ENCODE measurements around the gene ZNF107. TPM values are rescaled to one million over a fixed set of nuclear protein-coding genes. Genes with fewer than 3 reads are reported as not detected.

Gene ZNF107
- total and polyA plus RNA-seq, 2 of the 13 experiments (the other 11 are each of a cell fraction or from before 2014, with no cell fraction given): 2.5 to 5.4 TPM

DNA sequence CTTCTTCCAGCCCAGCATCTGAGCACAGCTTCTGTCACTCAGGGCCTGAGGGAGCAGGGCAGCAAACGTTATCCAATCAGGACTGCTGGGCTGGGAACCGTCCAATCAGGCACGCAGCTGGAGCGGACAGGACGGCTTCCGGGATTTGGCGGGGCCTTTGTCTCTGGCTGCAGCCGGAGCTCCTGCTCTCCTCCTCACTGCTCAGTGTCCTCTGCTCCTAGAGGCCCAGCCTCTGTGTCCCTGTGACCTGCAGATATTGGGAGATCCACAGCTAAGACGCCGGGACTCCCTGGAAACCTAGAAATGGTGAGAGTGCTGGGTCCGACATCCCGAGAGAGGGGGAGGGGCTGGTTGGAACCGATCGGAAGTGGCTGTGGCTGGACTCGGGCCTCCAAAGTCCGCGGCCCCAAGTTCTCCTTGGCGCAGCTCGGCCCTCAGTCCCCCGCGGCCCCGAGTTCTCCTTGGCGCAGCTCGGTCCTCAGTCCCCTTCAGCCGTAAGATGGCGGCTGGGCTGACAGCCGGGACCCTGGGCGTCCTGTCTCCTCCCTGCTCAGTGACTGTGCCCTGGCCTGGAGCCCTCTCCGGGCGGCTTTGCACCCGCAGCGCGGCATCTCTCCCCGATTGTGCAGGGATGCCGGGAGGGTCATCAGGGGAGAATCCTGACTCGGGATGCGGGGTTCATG lies at the start of gene ZNF107 (continued):
- TF ChIP-seq NAIF1 (CRISPR knock-in tag; IDR thresholded peaks at IDR 0.05; ENCODE audit: borderline replicate concordance) (no peak), ZNF124 (CRISPR knock-in tag; IDR thresholded peaks at IDR 0.05) (no peak), KDM1A (CRISPR knock-in tag; IDR thresholded peaks at IDR 0.05) (no peak), CAMTA2 (CRISPR knock-in tag; IDR thresholded peaks at IDR 0.05; ENCODE audit: borderline replicate concordance) (0 out of 2 replicates have a peak, but pooled peaks have one; percentile 67), ERF (CRISPR knock-in tag; IDR thresholded peaks at IDR 0.05) (no peak), ZNF674 (CRISPR knock-in tag; IDR thresholded peaks at IDR 0.05; ENCODE audit: low read depth) (no peak), ELF3 (CRISPR knock-in tag; IDR thresholded peaks at IDR 0.05) (no peak), ZNF782 (CRISPR knock-in tag; IDR thresholded peaks at IDR 0.05; ENCODE audit: borderline replicate concordance) (no peak), ZNF34 (CRISPR knock-in tag; IDR thresholded peaks at IDR 0.05; ENCODE audit: borderline replicate concordance) (0 out of 2 replicates have a peak, but pooled peaks have one; percentile 67), BRD4 (CRISPR knock-in tag; IDR thresholded peaks at IDR 0.05) (no peak), JARID2 (CRISPR knock-in tag; IDR thresholded peaks at IDR 0.05; ENCODE audit: insufficient replicate concordance) (no peak), BRCA1 (CRISPR knock-in tag; IDR thresholded peaks at IDR 0.05) (no peak), HNRNPUL1 (IDR thresholded peaks at IDR 0.05; ENCODE audit: low read depth, low read length) (no peak), MXI1 (IDR thresholded peaks at IDR 0.05; ENCODE audit: borderline replicate concordance, low read depth, low read length) (peak; percentile 21; the same call in 1 of the 3 replicates), RNF2 (conservative IDR thresholded peaks at IDR 0.05; ENCODE audit: low read depth) (no peak), ZNF720 (CRISPR knock-in tag; IDR thresholded peaks at IDR 0.05) (no peak), FOXO4 (CRISPR knock-in tag; conservative IDR thresholded peaks at IDR 0.05) (no peak), ZNF326 (CRISPR knock-in tag; IDR thresholded peaks at IDR 0.05; ENCODE audit: borderline replicate concordance) (no peak), ZNF343 (CRISPR knock-in tag; IDR thresholded peaks at IDR 0.05) (no peak), POLR2AphosphoS5 (IDR thresholded peaks at IDR 0.05; ENCODE audit: low read depth, low read length) (peak; percentile 76), IKZF4 (CRISPR knock-in tag; IDR thresholded peaks at IDR 0.05; ENCODE audit: borderline replicate concordance, low read depth, not compliant biosample characterization) (no peak), TEAD2 (CRISPR knock-in tag; IDR thresholded peaks at IDR 0.05) (no peak), ZNF775 (CRISPR knock-in tag; IDR thresholded peaks at IDR 0.05; ENCODE audit: borderline replicate concordance) (no peak), ZNF33A (CRISPR knock-in tag; IDR thresholded peaks at IDR 0.05; ENCODE audit: borderline replicate concordance) (no peak), KMT2B (CRISPR knock-in tag; IDR thresholded peaks at IDR 0.05) (peak; percentile 71), XRCC5 (optimal IDR thresholded peaks at IDR 0.05; ENCODE audit: low read length) (peak; percentile 28)
- TF ChIP-seq, protein P1, sequence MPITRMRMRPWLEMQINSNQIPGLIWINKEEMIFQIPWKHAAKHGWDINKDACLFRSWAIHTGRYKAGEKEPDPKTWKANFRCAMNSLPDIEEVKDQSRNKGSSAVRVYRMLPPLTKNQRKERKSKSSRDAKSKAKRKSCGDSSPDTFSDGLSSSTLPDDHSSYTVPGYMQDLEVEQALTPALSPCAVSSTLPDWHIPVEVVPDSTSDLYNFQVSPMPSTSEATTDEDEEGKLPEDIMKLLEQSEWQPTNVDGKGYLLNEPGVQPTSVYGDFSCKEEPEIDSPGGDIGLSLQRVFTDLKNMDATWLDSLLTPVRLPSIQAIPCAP (CRISPR knock-in tag; IDR thresholded peaks at IDR 0.05; ENCODE audit: low read depth): no peak
- TF ChIP-seq, protein P2, sequence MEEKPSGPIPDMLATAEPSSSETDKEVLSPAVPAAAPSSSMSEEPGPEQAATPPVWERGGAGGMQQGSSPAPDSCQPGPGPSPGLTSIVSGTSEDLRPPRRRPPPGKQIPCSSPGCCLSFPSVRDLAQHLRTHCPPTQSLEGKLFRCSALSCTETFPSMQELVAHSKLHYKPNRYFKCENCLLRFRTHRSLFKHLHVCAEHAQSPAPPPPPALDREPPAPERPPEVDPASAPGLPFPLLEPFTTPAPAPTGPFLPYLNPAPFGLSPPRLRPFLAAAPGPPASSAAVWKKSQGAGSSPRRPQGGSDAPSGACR (CRISPR knock-in tag; IDR thresholded peaks at IDR 0.05): no peak
- TF ChIP-seq, protein P3, sequence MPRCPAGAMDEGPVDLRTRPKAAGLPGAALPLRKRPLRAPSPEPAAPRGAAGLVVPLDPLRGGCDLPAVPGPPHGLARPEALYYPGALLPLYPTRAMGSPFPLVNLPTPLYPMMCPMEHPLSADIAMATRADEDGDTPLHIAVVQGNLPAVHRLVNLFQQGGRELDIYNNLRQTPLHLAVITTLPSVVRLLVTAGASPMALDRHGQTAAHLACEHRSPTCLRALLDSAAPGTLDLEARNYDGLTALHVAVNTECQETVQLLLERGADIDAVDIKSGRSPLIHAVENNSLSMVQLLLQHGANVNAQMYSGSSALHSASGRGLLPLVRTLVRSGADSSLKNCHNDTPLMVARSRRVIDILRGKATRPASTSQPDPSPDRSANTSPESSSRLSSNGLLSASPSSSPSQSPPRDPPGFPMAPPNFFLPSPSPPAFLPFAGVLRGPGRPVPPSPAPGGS (CRISPR knock-in tag; IDR thresholded peaks at IDR 0.05): no peak
